HG02981 (cell line): ENCODE data around the gene TPCN1.

Source experiments
- ATAC-seq: cut with Tn5 transposase; IDR thresholded peaks from one replicate; pipeline ENCODE4 v1.9.1; 2021; ENCODE audit warnings: mild to moderate bottlenecking, moderate library complexity; ENCODE audit not compliant: unreplicated experiment

TPCN1 gene

GRCh38 chr12:113332688-113333417, 111.6 kb downstream of the TPCN1 start:
- ATAC-seq = no peak

GRCh38 chr12:113333418-113333750, 112.1 kb downstream of the TPCN1 start:
- ATAC-seq = no peak

- peak; percentile 24 for ATAC-seq
Measured at GRCh38 chr12:113333877-113334785, 112.9 kb downstream of the TPCN1 start.

- ATAC-seq = peak; percentile 98
Measured at GRCh38 chr12:113334786-113335539, 113.7 kb downstream of the TPCN1 start, which contains the start of gene SLC8B1. SLC8B1 (minus strand) TSS chr12:113335109; CDS start chr12:113332878, 2,231 bp downstream.

- ATAC-seq = no peak
Measured at GRCh38 chr12:113339540-113339939, 118.3 kb downstream of the TPCN1 start.

GRCh38 chr12:113340061-113340460, 118.8 kb downstream of the TPCN1 start:
- ATAC-seq = no peak

GRCh38 chr12:113341535-113341934, 120.3 kb downstream of the TPCN1 start:
- no peak for ATAC-seq

GRCh38 chr12:113345318-113345717, 124.1 kb downstream of the TPCN1 start:
- ATAC-seq = no peak

- ATAC-seq = no peak
Measured at GRCh38 chr12:113346353-113346752, 125.1 kb downstream of the TPCN1 start.

- ATAC-seq = no peak
Measured at GRCh38 chr12:113347107-113347506, 125.8 kb downstream of the TPCN1 start.

- ATAC-seq = no peak
Measured at GRCh38 chr12:113347892-113348291, 126.6 kb downstream of the TPCN1 start.
